Adipocyte (in vitro differentiated cells): ENCODE results near the gene TRNP1.
"Not testable (repeated sequence)": the region's sequence is repeated elsewhere in the genome, so short reads cannot be mapped to it uniquely, and the experiment has no call there.

Source experiments
- DNase-seq: peaks from one replicate; pipeline ENCODE4 v3.0.0-alpha.2; 2015; ENCODE audit warnings: low read depth
- H3K27me3 ChIP-seq: replicated peaks from 2 replicates; pipeline ENCODE4 v1.7.0; 2013; ENCODE audit warnings: mild to moderate bottlenecking, low read length, moderate library complexity; ENCODE audit not compliant: control insufficient read depth, insufficient read depth
- H3K36me3 ChIP-seq: 2 replicates; pipeline ENCODE4 v1.7.0; 2013; ENCODE audit warnings: low read length, mild to moderate bottlenecking, moderate library complexity; ENCODE audit not compliant: control insufficient read depth, insufficient read depth, severe bottlenecking
- H3K4me1 ChIP-seq: 2 replicates; pipeline ENCODE4 v1.7.0; 2013; ENCODE audit warnings: mild to moderate bottlenecking, low read length, moderate library complexity; ENCODE audit not compliant: control insufficient read depth, insufficient read depth
- H3K4me3 ChIP-seq: 2 replicates; pipeline ENCODE4 v1.7.0; 2013; ENCODE audit warnings: mild to moderate bottlenecking, low read length, moderate library complexity
- H3K9ac ChIP-seq: 2 replicates; pipeline ENCODE4 v1.7.0; 2013; ENCODE audit warnings: mild to moderate bottlenecking, low read length, moderate library complexity
- H3K9me3 ChIP-seq: 2 replicates; pipeline ENCODE4 v1.7.0; 2013; ENCODE audit warnings: mild to moderate bottlenecking, low read length, moderate library complexity; ENCODE audit not compliant: control insufficient read depth

Gene TRNP1

GRCh38 chr1:26972821-26973220 is 20.7 kb upstream of the TRNP1 start:
- Histone ChIP-seq H3K27me3 (no peaks in the 10 kb centered on the region), H3K9me3 (no peaks in the 10 kb centered on the region), H3K4me3 (no peak overlapping the region), H3K36me3 (no peaks in the 10 kb centered on the region), H3K4me1 (peaks cover 10% of the 10 kb centered on the region), H3K9ac (no peak overlapping the region)
- DNase-seq: no peak

- Histone ChIP-seq H3K9me3 (no peaks in the 10 kb centered on the region), H3K9ac (no peak overlapping the region), H3K4me3 (no peak overlapping the region), H3K27me3 (no peaks in the 10 kb centered on the region), H3K4me1 (peaks cover 4% of the 10 kb centered on the region), H3K36me3 (no peaks in the 10 kb centered on the region)
- DNase-seq: no peak
Measured at GRCh38 chr1:26976621-26977510, 16.6 kb upstream of the TRNP1 start.

GRCh38 chr1:26978901-26979300 is 14.6 kb upstream of the TRNP1 start:
- no peaks in the 10 kb centered on the region for H3K36me3 ChIP-seq
- no peak overlapping the region for H3K9ac ChIP-seq
- no peaks in the 10 kb centered on the region for H3K4me1 ChIP-seq
- peaks cover 3% of the 10 kb centered on the region for H3K27me3 ChIP-seq
- H3K4me3 ChIP-seq: no peak overlapping the region
- H3K9me3 ChIP-seq: no peaks in the 10 kb centered on the region
- no peak for DNase-seq

- Histone ChIP-seq H3K9ac (no peak overlapping the region), H3K9me3 (no peaks in the 10 kb centered on the region), H3K27me3 (peaks cover 7% of the 10 kb centered on the region), H3K36me3 (no peaks in the 10 kb centered on the region), H3K4me1 (no peaks in the 10 kb centered on the region), H3K4me3 (no peak overlapping the region)
- no peak for DNase-seq
Measured at GRCh38 chr1:26981146-26981846, 12.2 kb upstream of the TRNP1 start.

GRCh38 chr1:26983863-26984262 is 9.6 kb upstream of the TRNP1 start:
- H3K9me3 ChIP-seq: no peaks in the 10 kb centered on the region
- DNase-seq: no peak
- no peaks in the 10 kb centered on the region for H3K36me3 ChIP-seq
- H3K4me3 ChIP-seq: no peak overlapping the region
- peaks cover 7% of the 10 kb centered on the region for H3K27me3 ChIP-seq
- no peaks in the 10 kb centered on the region for H3K4me1 ChIP-seq
- H3K9ac ChIP-seq: no peak overlapping the region

- no peak overlapping the region for H3K4me3 ChIP-seq
- no peaks in the 10 kb centered on the region for H3K36me3 ChIP-seq
- H3K4me1 ChIP-seq: no peaks in the 10 kb centered on the region
- no peak overlapping the region for H3K9ac ChIP-seq
- no peaks in the 10 kb centered on the region for H3K9me3 ChIP-seq
- DNase-seq: no peak
- H3K27me3 ChIP-seq: peaks cover 7% of the 10 kb centered on the region
Measured at GRCh38 chr1:26984291-26984690, 9.2 kb upstream of the TRNP1 start.

GRCh38 chr1:26986658-26987057 is 6.8 kb upstream of the TRNP1 start:
- H3K9ac ChIP-seq: no peak overlapping the region
- H3K27me3 ChIP-seq: peaks cover 7% of the 10 kb centered on the region
- no peaks in the 10 kb centered on the region for H3K9me3 ChIP-seq
- no peak overlapping the region for H3K4me3 ChIP-seq
- no peaks in the 10 kb centered on the region for H3K36me3 ChIP-seq
- DNase-seq: no peak
- H3K4me1 ChIP-seq: peaks cover 8% of the 10 kb centered on the region

- not testable (repeated sequence) for H3K27me3 ChIP-seq, H3K36me3 ChIP-seq, H3K9ac ChIP-seq, DNase-seq, H3K9me3 ChIP-seq, H3K4me3 ChIP-seq
- peaks cover 16% of the 10 kb centered on the region for H3K4me1 ChIP-seq
Measured at GRCh38 chr1:26989403-26990109, 3.9 kb upstream of the TRNP1 start.

- no peaks in the 10 kb centered on the region for H3K9me3 ChIP-seq
- H3K4me3 ChIP-seq: no peak overlapping the region
- H3K36me3 ChIP-seq: no peaks in the 10 kb centered on the region
- DNase-seq: peak; percentile 15
- peaks cover 25% of the 10 kb centered on the region for H3K4me1 ChIP-seq
- H3K9ac ChIP-seq: no peak overlapping the region
- no peaks in the 10 kb centered on the region for H3K27me3 ChIP-seq
Measured at GRCh38 chr1:26991310-26992116, 2.0 kb upstream of the TRNP1 start.

GRCh38 chr1:26994020-26994786 is 711 bp downstream of the TRNP1 start:
- no peaks in the 10 kb centered on the region for H3K9me3 ChIP-seq
- H3K9ac ChIP-seq: peak overlapping the region; percentile 95
- peak; percentile 58 for DNase-seq
- peaks cover 49% of the 10 kb centered on the region for H3K4me1 ChIP-seq
- peaks cover 4% of the 10 kb centered on the region for H3K36me3 ChIP-seq
- H3K4me3 ChIP-seq: peak overlapping the region; percentile 91
- no peaks in the 10 kb centered on the region for H3K27me3 ChIP-seq
